Suprapubic skin (tissue), 4 donors: ENCODE measurements around the gene NPPB.

Source experiments
- EP300 ChIP-seq: sonication (generic); formaldehyde crosslinking; IDR thresholded peaks from one replicate; pipeline ENCODE4 v1.6.1; 2017; ENCODE audit warnings: antibody characterized with exemption
- POLR2A ChIP-seq, 2 donors: fragments of 450-650 bp; IDR thresholded peaks; one replicate each; pipeline ENCODE4 v1.6.1; 2017; ENCODE audit warnings: antibody characterized with exemption in 2 of 2, mild to moderate bottlenecking in 2 of 2, moderate library complexity in 2 of 2
- POLR2AphosphoS5 ChIP-seq, 3 donors: sonication (generic); formaldehyde crosslinking; IDR thresholded peaks; one replicate each; pipeline ENCODE4 v1.6.1; 2017; ENCODE audit warnings: antibody characterized with exemption in 3 of 3
- TF ChIP-seq, protein P1 (sequence below), 2 donors: fragments of 200-600 bp in 1 of 2; fragments of 450-650 bp in 1 of 2; sonication (generic) in 1 of 2; IDR thresholded peaks; one replicate each; pipeline ENCODE4 v1.5.1; 2016 to 2019; ENCODE audit warnings: antibody characterized with exemption in 2 of 2, mild to moderate bottlenecking in 1 of 2, moderate library complexity in 1 of 2

DNA sequence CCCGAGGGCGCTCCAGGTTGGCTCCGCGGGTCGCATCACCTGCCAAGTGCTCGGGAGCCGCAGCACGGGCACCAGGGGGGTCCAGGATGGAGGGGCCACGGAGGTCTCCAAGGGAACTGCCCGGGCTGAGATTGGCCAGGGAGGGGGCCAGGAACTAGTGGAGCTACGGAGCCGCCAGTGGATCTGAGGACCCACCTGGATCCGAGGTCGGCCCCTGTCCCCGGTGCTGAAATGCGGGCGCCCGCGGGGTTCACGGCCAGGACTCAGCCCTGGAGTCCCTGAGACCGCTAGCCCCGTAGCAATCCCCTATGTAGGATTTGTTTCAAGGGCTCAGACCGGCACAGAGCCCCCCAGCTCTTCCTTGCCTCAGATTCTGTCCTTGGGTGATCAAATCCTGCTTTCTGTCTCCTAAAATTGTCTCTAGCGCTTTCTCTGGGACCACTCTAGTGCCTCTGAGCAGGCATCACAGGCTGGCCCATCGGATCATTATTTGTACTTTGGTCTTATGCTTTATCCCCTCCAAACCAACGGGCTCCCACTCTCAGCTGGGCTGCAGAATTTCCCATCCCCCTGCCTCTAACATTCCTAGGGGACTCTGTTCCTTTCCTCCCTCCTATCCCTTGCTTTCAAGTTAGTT, 40.2 kb upstream of the NPPB start:
- TF ChIP-seq EP300 (no peak), POLR2A (IDR thresholded peaks at IDR 0.05) (no peak), POLR2AphosphoS5 (IDR thresholded peaks at IDR 0.05) (no peak)
- TF ChIP-seq, protein P1, sequence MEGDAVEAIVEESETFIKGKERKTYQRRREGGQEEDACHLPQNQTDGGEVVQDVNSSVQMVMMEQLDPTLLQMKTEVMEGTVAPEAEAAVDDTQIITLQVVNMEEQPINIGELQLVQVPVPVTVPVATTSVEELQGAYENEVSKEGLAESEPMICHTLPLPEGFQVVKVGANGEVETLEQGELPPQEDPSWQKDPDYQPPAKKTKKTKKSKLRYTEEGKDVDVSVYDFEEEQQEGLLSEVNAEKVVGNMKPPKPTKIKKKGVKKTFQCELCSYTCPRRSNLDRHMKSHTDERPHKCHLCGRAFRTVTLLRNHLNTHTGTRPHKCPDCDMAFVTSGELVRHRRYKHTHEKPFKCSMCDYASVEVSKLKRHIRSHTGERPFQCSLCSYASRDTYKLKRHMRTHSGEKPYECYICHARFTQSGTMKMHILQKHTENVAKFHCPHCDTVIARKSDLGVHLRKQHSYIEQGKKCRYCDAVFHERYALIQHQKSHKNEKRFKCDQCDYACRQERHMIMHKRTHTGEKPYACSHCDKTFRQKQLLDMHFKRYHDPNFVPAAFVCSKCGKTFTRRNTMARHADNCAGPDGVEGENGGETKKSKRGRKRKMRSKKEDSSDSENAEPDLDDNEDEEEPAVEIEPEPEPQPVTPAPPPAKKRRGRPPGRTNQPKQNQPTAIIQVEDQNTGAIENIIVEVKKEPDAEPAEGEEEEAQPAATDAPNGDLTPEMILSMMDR (IDR thresholded peaks at IDR 0.05) = no peak
